Measurements from ENCODE around the gene ALK.

DNA sequence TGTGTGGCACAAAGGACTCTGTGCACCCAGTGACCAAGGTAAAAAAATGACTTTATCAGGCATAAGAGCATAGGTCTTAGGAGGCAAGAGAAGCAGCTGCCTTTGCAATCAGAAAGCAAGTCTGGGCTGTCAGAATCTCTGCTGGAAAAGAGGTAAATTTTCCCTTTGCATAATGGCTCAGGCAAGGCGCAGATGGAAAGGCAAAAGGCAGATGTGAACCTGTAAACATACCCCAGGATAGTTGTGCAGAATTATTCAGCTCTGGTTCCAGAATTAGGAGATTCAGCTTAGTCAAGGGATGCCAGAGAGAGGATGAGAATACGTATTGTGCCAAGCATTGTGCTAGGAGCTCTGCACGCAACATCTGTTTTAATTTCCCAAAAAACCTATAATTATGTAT is 547.5 kb downstream of the ALK start:
- TF ChIP-seq, protein P1, sequence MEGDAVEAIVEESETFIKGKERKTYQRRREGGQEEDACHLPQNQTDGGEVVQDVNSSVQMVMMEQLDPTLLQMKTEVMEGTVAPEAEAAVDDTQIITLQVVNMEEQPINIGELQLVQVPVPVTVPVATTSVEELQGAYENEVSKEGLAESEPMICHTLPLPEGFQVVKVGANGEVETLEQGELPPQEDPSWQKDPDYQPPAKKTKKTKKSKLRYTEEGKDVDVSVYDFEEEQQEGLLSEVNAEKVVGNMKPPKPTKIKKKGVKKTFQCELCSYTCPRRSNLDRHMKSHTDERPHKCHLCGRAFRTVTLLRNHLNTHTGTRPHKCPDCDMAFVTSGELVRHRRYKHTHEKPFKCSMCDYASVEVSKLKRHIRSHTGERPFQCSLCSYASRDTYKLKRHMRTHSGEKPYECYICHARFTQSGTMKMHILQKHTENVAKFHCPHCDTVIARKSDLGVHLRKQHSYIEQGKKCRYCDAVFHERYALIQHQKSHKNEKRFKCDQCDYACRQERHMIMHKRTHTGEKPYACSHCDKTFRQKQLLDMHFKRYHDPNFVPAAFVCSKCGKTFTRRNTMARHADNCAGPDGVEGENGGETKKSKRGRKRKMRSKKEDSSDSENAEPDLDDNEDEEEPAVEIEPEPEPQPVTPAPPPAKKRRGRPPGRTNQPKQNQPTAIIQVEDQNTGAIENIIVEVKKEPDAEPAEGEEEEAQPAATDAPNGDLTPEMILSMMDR (conservative IDR thresholded peaks at IDR 0.05), result no peak
- no peak for TF ChIP-seq ZFX (IDR thresholded peaks at IDR 0.05)
